ENCODE data around the gene NACA.

The NACA gene

DNA sequence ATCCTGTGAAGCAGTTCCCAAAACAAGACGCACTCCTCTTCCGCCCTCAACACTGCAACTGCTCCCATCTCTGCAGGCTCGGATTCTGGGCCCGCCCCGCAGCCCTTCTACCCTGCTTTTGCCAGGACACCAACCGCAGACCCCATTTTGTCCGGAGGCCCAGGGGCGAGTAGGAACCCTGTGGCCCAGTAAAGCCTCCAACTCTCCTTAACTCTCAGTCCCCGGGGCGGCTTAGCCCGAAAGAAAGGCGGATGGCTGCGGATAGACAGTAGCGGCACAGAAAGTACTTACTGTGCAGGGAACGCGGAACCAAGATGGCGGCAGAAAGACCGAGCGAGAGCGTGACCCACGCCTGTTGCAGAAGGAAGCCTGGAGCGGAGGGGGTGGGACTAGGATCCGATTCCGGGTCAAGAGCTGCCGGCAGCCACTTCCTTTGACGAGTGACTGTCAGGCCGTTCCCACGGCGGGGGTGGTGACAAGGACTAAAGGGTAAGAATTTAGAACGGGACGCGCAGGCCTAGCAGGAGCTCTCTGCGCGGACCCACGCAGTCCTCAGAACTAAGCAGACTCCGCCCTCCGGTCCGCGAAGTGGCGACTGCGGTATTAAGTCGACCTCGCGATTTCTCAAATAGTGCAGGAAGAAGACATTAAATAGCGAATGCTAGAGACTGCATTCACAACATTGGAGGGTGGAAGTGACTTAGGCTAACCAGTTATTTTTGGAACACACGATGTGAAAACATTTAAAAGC is at the start of gene NACA:
Gene NACA, minus strand, starts transcription at position 328 of the 751 bp plus-strand sequence. CDS start 778 bp downstream, outside the sequence.
- TF ChIP-seq, protein P1, sequence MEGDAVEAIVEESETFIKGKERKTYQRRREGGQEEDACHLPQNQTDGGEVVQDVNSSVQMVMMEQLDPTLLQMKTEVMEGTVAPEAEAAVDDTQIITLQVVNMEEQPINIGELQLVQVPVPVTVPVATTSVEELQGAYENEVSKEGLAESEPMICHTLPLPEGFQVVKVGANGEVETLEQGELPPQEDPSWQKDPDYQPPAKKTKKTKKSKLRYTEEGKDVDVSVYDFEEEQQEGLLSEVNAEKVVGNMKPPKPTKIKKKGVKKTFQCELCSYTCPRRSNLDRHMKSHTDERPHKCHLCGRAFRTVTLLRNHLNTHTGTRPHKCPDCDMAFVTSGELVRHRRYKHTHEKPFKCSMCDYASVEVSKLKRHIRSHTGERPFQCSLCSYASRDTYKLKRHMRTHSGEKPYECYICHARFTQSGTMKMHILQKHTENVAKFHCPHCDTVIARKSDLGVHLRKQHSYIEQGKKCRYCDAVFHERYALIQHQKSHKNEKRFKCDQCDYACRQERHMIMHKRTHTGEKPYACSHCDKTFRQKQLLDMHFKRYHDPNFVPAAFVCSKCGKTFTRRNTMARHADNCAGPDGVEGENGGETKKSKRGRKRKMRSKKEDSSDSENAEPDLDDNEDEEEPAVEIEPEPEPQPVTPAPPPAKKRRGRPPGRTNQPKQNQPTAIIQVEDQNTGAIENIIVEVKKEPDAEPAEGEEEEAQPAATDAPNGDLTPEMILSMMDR (IDR thresholded peaks at IDR 0.05; ENCODE audit: low read depth, low read length, missing control alignments) = no peak
- H3K4me3 ChIP-seq (ENCODE audit: low read depth, low read length) = peak within 1 kb of the TSS; percentile 76
- peak; percentile 88 for DNase-seq (ENCODE audit: low read depth)
- in situ Hi-C loops (cut with HindIII; ENCODE audit: low sequenced_read_pairs) = no loop called here

DNA sequence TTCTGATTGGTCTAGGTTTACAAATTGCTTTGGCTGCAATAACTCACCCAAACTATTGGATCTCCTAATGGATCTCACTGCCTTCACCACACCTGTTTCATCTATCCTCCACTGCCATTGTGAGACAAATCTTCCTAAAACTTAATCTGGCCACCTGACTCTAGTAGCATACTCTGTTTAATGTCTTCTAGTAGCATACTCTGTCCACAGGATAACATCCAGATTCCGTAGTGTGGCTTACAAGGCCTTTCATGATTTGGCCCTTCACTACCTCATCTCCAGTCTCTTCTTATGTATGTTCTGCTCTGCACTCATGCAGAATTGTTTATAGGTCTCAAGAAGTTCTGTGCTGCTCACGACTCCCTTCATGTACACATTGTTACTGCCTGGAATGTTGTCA is 48.0 kb upstream of the NACA start:
- H3K4me3 ChIP-seq (ENCODE audit: low read depth, low read length) = no peak overlapping the region
- in situ Hi-C loops (cut with HindIII; ENCODE audit: low sequenced_read_pairs) = loop anchor here (5.0 kb wide), 1 partner anchor 104 kb away; no protein-coding TSS in a partner anchor
- DNase-seq (ENCODE audit: low read depth) = no peak
- TF ChIP-seq, protein P1 (IDR thresholded peaks at IDR 0.05; ENCODE audit: low read depth, low read length, missing control alignments) = no peak

DNA sequence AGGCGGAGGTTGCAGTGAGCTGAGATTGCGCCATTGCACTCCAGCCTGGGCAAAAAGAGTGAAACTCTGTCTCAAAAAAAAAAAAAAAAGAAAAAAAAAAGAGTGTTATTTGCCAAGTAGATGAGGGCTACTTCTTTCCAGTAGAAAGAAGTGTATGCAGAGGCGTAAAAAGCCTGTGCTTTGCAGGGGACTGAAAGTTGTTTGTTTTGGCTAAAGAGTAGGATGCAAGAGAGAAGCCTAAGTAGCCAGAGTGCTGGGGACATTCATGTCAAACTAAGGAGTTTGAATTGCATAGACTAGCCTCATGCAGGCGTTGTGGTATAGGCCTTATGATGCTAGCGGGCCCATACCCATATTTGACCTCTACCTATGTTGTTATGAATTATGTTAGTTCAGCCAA is 47.5 kb upstream of the NACA start:
- in situ Hi-C loops (cut with HindIII; ENCODE audit: low sequenced_read_pairs) = loop anchor here (5.0 kb wide), 1 partner anchor 105 kb away; no protein-coding TSS in a partner anchor
- H3K4me3 ChIP-seq (ENCODE audit: low read depth, low read length) = no peak overlapping the region

DNA sequence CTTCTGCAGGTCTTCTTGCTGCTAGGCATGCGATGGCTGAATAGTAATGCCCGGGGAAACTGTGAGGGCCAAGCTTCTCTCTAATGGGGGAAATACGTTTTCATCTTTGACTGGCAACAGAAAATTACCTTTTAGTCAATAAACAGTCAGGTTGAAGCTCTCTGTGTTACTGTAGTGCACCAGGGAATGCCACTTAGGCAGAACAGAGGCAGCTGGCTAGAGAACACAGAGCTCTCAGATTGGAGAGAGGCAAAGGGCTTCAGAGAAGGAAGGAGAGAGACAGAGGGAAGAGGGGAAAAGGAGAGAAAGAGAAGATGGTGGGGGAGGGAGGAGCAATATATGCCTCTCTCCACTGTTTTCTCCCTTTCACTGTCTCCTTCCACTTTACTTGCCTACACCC is 44.8 kb upstream of the NACA start:
- H3K4me3 ChIP-seq (ENCODE audit: low read depth, low read length) = no peak overlapping the region
- in situ Hi-C loops (cut with HindIII; ENCODE audit: low sequenced_read_pairs) = loop anchor here (5.0 kb wide), 1 partner anchor 107 kb away; no protein-coding TSS in a partner anchor
- no peak for DNase-seq (ENCODE audit: low read depth)
- TF ChIP-seq, protein P1 (IDR thresholded peaks at IDR 0.05; ENCODE audit: low read depth, low read length, missing control alignments) = no peak

More for the DNA sequence above, 47.5 kb upstream of the NACA start:
- no peak for DNase-seq (ENCODE audit: low read depth)
- TF ChIP-seq, protein P1 (IDR thresholded peaks at IDR 0.05; ENCODE audit: low read depth, low read length, missing control alignments) = no peak

DNA sequence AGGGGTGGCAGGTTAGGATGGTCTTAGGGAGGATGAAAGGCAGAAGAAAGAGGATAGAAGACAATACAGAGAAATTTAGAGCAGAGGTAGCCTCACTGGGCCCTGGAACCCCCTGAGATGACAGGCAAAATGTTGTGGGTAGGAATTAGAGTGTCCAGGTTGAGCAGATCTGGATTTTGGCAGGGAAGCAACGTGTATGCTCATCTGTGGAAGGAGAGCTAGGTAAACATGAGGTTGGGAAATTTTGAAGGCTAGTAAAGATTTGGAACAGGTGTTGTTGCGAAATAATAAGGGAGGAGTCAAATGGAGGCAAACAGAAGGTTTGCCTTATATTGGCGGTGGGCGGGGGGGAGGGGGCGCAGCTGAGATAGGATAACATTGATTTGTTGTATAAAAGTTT is 43.3 kb upstream of the NACA start:
- TF ChIP-seq, protein P1 (IDR thresholded peaks at IDR 0.05; ENCODE audit: low read depth, low read length, missing control alignments) = no peak
- no peak overlapping the region for H3K4me3 ChIP-seq (ENCODE audit: low read depth, low read length)
- in situ Hi-C loops (cut with HindIII; ENCODE audit: low sequenced_read_pairs) = no loop called here
- DNase-seq (ENCODE audit: low read depth) = no peak

DNA sequence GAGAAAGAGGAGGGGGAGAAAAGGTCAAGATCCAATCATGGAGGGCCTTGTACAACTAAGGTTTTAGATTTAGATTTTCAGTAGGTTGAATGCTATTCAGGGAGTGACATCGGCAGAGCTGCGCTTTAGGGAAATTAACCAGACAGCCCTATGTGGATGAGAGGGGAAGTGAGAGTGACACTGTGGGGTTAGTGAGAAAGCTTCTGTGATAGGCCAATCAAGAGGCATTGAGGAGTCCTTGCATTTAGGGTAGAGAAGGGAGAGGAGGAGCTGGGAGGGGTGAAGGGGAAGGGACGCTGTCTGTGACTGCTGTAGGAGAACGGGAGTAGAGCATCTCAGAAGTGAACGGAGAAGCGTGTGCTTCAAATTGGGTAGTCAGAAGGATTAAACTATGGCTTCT is 41.4 kb upstream of the NACA start:
- TF ChIP-seq, protein P1 (IDR thresholded peaks at IDR 0.05; ENCODE audit: low read depth, low read length, missing control alignments) = no peak
- H3K4me3 ChIP-seq (ENCODE audit: low read depth, low read length) = no peak overlapping the region
- DNase-seq (ENCODE audit: low read depth) = no peak
- in situ Hi-C loops (cut with HindIII; ENCODE audit: low sequenced_read_pairs) = no loop called here
